ENCODE measurements around the gene CCDC34.

GRCh38 chr11:27406498-27407354, 43.7 kb upstream of the CCDC34 start:
- TF ChIP-seq POLR2A (IDR thresholded peaks at IDR 0.05; ENCODE audit: low read length) = no peak
- no peak for TF ChIP-seq GATA1 (IDR thresholded peaks at IDR 0.05; ENCODE audit: low read depth, low read length)

Data from erythroblast (primary cell).